CD4-positive, alpha-beta T cell (primary cell): Measurements from ENCODE around the gene DUSP14. TPM values are rescaled to one million over a fixed set of nuclear protein-coding genes. Genes with fewer than 3 reads are reported as not detected.

Experiments used
- ATAC-seq: fragments of 200-7000 bp; cut with Tn5 transposase; one replicate; pipeline ENCODE4 v1.10.0; 2022; ENCODE audit warnings: mild to moderate bottlenecking; ENCODE audit not compliant: poor library complexity
- CTCF ChIA-PET: fragments of 350-600 bp; sonication (Branson Sonifier 250); formaldehyde crosslinking; loops from one replicate; lab custom pipeline; 2021; ENCODE audit warnings: antibody characterized with exemption, inconsistent platforms; lab: Charles Lee
- POLR2A ChIA-PET: fragments of 350-600 bp; sonication (Branson Sonifier 250); formaldehyde crosslinking; loops from one replicate; lab custom pipeline; 2021; ENCODE audit warnings: antibody characterized with exemption, inconsistent platforms; lab: Charles Lee
- DNase-seq, 14 experiments: peaks; one replicate each; pipeline ENCODE4 v3.0.0-alpha.2; 2013 to 2020; ENCODE audit warnings: mixed read lengths in 2 of 14
- H3K27ac ChIP-seq, 2 donors: one replicate each; pipeline versions ENCODE4 v1.5.1 to v1.7.0; 2013; ENCODE audit warnings: low read length in 2 of 2, low read depth in 1 of 2, mild to moderate bottlenecking in 1 of 2
- H3K27me3 ChIP-seq, 2 experiments: 1 replicate in 1 of 2; 2 replicates in 1 of 2; pipeline versions ENCODE4 v1.6.1 to v1.7.0; 2013; ENCODE audit warnings: low read length in 2 of 2, control low read depth in 1 of 2, mild to moderate bottlenecking in 1 of 2, moderate library complexity in 1 of 2; ENCODE audit not compliant: insufficient read depth in 2 of 2, control insufficient read depth in 1 of 2
- H3K36me3 ChIP-seq: one replicate; pipeline ENCODE4 v1.6.1; 2013; ENCODE audit warnings: low read length, control low read depth; ENCODE audit not compliant: insufficient read depth
- H3K4me1 ChIP-seq: one replicate; pipeline ENCODE4 v1.6.1; 2013; ENCODE audit warnings: low read length, control low read depth; ENCODE audit not compliant: insufficient read depth
- H3K4me3 ChIP-seq: one replicate; pipeline ENCODE4 v1.5.1; 2013; ENCODE audit warnings: mild to moderate bottlenecking, low read length, moderate library complexity
- H3K9me3 ChIP-seq, 2 experiments: 1 replicate in 1 of 2; 2 replicates in 1 of 2; pipeline versions ENCODE4 v1.6.1 to v1.7.0; 2013; ENCODE audit warnings: low read length in 2 of 2, mild to moderate bottlenecking in 2 of 2, control low read depth in 1 of 2, moderate library complexity in 1 of 2; ENCODE audit not compliant: control insufficient read depth in 1 of 2, insufficient read depth in 1 of 2
- H3K27ac Mint-ChIP-seq: one replicate; pipeline ENCODE4 v1.8.0; 2020; ENCODE audit warnings: mixed read lengths
- H3K27me3 Mint-ChIP-seq: one replicate; pipeline ENCODE4 v1.8.0; 2021; ENCODE audit warnings: mixed read lengths
- H3K36me3 Mint-ChIP-seq: one replicate; pipeline ENCODE4 v1.8.0; 2021; ENCODE audit warnings: low read depth, mixed read lengths
- H3K4me1 Mint-ChIP-seq: one replicate; pipeline ENCODE4 v1.8.0; 2021; ENCODE audit warnings: low read depth, mixed read lengths
- H3K4me3 Mint-ChIP-seq: one replicate; pipeline ENCODE4 v1.8.0; 2020; ENCODE audit warnings: mild to moderate bottlenecking, mixed read lengths
- H3K9me3 Mint-ChIP-seq: one replicate; pipeline ENCODE4 v1.8.0; 2020; ENCODE audit warnings: mixed read lengths
- CTCF ChIP-seq: fragments of 200-600 bp; IDR thresholded peaks from one replicate; pipeline ENCODE4 v1.8.0; 2022; ENCODE audit warnings: antibody characterized with exemption, mild to moderate bottlenecking
- intact Hi-C, 2 experiments: fragments of 100-400 bp; cut with DNase I in 1 of 2; cut with micrococcal nuclease in 1 of 2; formaldehyde crosslinking; loops; one replicate each; pipeline versions ENCODE4 v1.15.1 to v1.9.0; 2023 to 2025; cut with DNase I, micrococcal nuclease
- total RNA-seq, 174 experiments: library from RNA in 2 of 174; stranded (reverse) in 2 of 174; gene quantifications; one replicate each; pipeline ENCODE4 v1.2.3 and lab custom pipeline; 2021 to 2026

DUSP14 gene
- total RNA-seq, 2 experiments from 2014 or later, result 4.4 to 4.9 TPM

- Mint-ChIP-seq H3K36me3 (peaks cover 4% of the 10 kb centered on the region), H3K4me1 (peaks cover 18% of the 10 kb centered on the region), H3K9me3 (no peaks in the 10 kb centered on the region), H3K27me3 (no peaks in the 10 kb centered on the region), H3K27ac (no peak overlapping the region), H3K4me3 (no peak overlapping the region)
- Histone ChIP-seq H3K4me1 (peaks cover 13% of the 10 kb centered on the region), H3K36me3 (no peaks in the 10 kb centered on the region), H3K27ac (no peak overlapping the region), H3K9me3 (no peaks in the 10 kb centered on the region), H3K27me3 (no peaks in the 10 kb centered on the region), H3K4me3 (no peak overlapping the region)
- intact Hi-C loops, result loop anchor here in 1 of 2 experiments (5.0 kb wide), 1 partner anchor 148 kb away; the partner anchor contains the start of gene DDX52
- ChIA-PET CTCF (interaction anchor here (0.5 kb wide), 1 partner anchor 49 kb away, joined by 3 read pairs; no protein-coding TSS in a partner anchor), POLR2A (no interaction called here)
- no peak for TF ChIP-seq CTCF
- DNase-seq, result no peak
- no peak for ATAC-seq
Observed at GRCh38 chr17:37494401-37494831, 4.7 kb downstream of the DUSP14 start.

- H3K4me1 ChIP-seq, result peaks cover 13% of the 10 kb centered on the region
- no peaks in the 10 kb centered on the region for H3K36me3 ChIP-seq
- H3K9me3 Mint-ChIP-seq, result no peaks in the 10 kb centered on the region
- intact Hi-C loops, result loop anchor here in 1 of 2 experiments (5.0 kb wide), 1 partner anchor 147 kb away; the partner anchor contains the start of gene DDX52
- no peak overlapping the region for H3K27ac ChIP-seq
- no peaks in the 10 kb centered on the region for H3K27me3 Mint-ChIP-seq
- no peaks in the 10 kb centered on the region for H3K9me3 ChIP-seq
- POLR2A ChIA-PET, result no interaction called here
- ATAC-seq, result no peak
- TF ChIP-seq CTCF, result no peak
- CTCF ChIA-PET, result no interaction called here
- H3K27me3 ChIP-seq, result no peaks in the 10 kb centered on the region
- H3K4me3 Mint-ChIP-seq, result no peak overlapping the region
- H3K4me3 ChIP-seq, result no peak overlapping the region
- DNase-seq, result no peak
- peaks cover 18% of the 10 kb centered on the region for H3K4me1 Mint-ChIP-seq
- H3K27ac Mint-ChIP-seq, result no peak overlapping the region
- H3K36me3 Mint-ChIP-seq, result peaks cover 4% of the 10 kb centered on the region
Observed at GRCh38 chr17:37494971-37495370, 5.3 kb downstream of the DUSP14 start.

GRCh38 chr17:37500378-37500777 is 10.7 kb downstream of the DUSP14 start:
- H3K27me3 ChIP-seq, result no peaks in the 10 kb centered on the region
- Mint-ChIP-seq H3K27me3 (no peaks in the 10 kb centered on the region), H3K27ac (no peak overlapping the region), H3K4me1 (no peaks in the 10 kb centered on the region), H3K36me3 (no peaks in the 10 kb centered on the region), H3K9me3 (no peaks in the 10 kb centered on the region), H3K4me3 (no peak overlapping the region)
- no peak for TF ChIP-seq CTCF
- intact Hi-C loops, result no loop called here
- no peak for DNase-seq
- POLR2A ChIA-PET, result no interaction called here
- H3K4me1 ChIP-seq, result no peaks in the 10 kb centered on the region
- no peaks in the 10 kb centered on the region for H3K9me3 ChIP-seq
- H3K36me3 ChIP-seq, result no peaks in the 10 kb centered on the region
- no peak for ATAC-seq
- H3K4me3 ChIP-seq, result no peak overlapping the region
- H3K27ac ChIP-seq, result no peak overlapping the region
- CTCF ChIA-PET, result no interaction called here
